HUES64 (cell line): ENCODE data around the gene DDX3X.
"Not testable (repeated sequence)": the region's sequence is repeated elsewhere in the genome, so short reads cannot be mapped to it uniquely, and the experiment has no call there.

Experiments
- H3K27ac ChIP-seq: 2 replicates; pipeline ENCODE4 v1.7.0; 2013; ENCODE audit warnings: low read depth, low read length, inconsistent platforms
- H3K27me3 ChIP-seq: 2 replicates; pipeline ENCODE4 v1.6.1; 2013; ENCODE audit warnings: mild to moderate bottlenecking, low read length; ENCODE audit not compliant: insufficient read depth
- H3K36me3 ChIP-seq: 2 replicates; pipeline ENCODE4 v1.6.1; 2013; ENCODE audit warnings: mild to moderate bottlenecking, low read length; ENCODE audit not compliant: insufficient read depth
- H3K4me1 ChIP-seq: 2 replicates; pipeline ENCODE4 v1.6.1; 2013; ENCODE audit warnings: mild to moderate bottlenecking, low read length, moderate library complexity; ENCODE audit not compliant: insufficient read depth
- H3K4me3 ChIP-seq: 2 replicates; pipeline ENCODE4 v1.5.1; 2013; ENCODE audit warnings: mild to moderate bottlenecking, low read length, moderate library complexity
- H3K9ac ChIP-seq: 2 replicates; pipeline ENCODE4 v1.6.1; 2013; ENCODE audit warnings: mild to moderate bottlenecking, low read depth, low read length
- H3K9me3 ChIP-seq: 2 replicates; pipeline ENCODE4 v1.6.1; 2013; ENCODE audit warnings: low read depth, low read length; ENCODE audit not compliant: insufficient read depth
- WGBS: fragments of 150-250, 120-280 bp; methylation state at CpG from one replicate; pipeline ENCODE4 v1.1.7; 2013; ENCODE audit warnings: missing lambda C conversion rate; 5-methylcytosine and 5-hydroxymethylcytosine counted together

Gene DDX3X

DNA sequence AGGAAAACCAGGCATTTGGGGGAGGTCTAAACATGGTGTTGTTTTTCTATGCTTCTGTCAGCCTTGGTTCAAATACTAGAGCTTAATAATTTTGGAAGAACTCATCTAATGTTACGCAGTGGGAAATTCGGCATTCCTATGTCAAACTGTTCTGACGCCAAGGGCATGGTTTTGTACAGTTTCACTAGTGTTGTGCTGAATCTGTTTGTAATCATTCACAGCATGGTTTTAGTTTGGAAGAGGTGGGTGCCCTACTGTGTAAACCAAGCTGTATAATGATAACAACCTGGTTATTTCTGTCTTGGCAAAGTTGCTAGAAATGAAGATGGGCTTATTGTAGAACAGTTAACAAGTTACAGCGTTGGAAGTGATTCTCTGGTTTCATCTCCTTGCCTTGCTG lies 5.2 kb downstream of the DDX3X start:
- Histone ChIP-seq H3K27ac (no peak overlapping the region), H3K9ac (no peak overlapping the region), H3K36me3 (peaks cover 73% of the 10 kb centered on the region), H3K9me3 (no peaks in the 10 kb centered on the region), H3K4me1 (peaks cover 7% of the 10 kb centered on the region; the same call in 1 of the 2 replicates), H3K4me3 (no peak overlapping the region), H3K27me3 (no peaks in the 10 kb centered on the region)
- 96% methylated on average over 4 of the region's 4 CpGs for WGBS

DNA sequence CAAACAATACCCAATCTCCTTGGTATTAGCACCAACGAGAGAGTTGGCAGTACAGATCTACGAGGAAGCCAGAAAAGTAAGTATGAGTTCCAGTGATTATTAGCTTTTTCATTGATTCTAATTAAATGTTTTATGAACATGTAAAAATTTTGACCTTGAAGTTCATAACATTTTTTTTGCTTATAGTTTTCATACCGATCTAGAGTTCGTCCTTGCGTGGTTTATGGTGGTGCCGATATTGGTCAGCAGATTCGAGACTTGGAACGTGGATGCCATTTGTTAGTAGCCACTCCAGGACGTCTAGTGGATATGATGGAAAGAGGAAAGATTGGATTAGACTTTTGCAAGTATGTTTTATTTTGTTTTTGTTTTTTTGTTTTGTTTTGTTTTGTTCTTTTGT lies 10.1 kb downstream of the DDX3X start:
- peaks cover 96% of the 10 kb centered on the region for H3K36me3 ChIP-seq
- H3K27me3 ChIP-seq: no peaks in the 10 kb centered on the region
- no peak overlapping the region for H3K27ac ChIP-seq
- H3K4me3 ChIP-seq: no peak overlapping the region
- no peaks in the 10 kb centered on the region; the same call in 1 of the 2 replicates for H3K4me1 ChIP-seq
- 96% methylated on average over 9 of the region's 9 CpGs for WGBS
- no peak overlapping the region for H3K9ac ChIP-seq
- no peaks in the 10 kb centered on the region for H3K9me3 ChIP-seq

- H3K36me3 ChIP-seq: peaks cover 81% of the 10 kb centered on the region
- no peak overlapping the region for H3K4me3 ChIP-seq
Observed at GRCh38 chrX:41347186-41347585, 13.2 kb downstream of the DDX3X start.

GRCh38 chrX:41348551-41348950 lies 14.6 kb downstream of the DDX3X start:
- Histone ChIP-seq H3K9ac (no peak overlapping the region), H3K27ac (no peak overlapping the region), H3K36me3 (peaks cover 67% of the 10 kb centered on the region), H3K9me3 (no peaks in the 10 kb centered on the region), H3K27me3 (no peaks in the 10 kb centered on the region), H3K4me1 (no peaks in the 10 kb centered on the region), H3K4me3 (no peak overlapping the region)
- 96% methylated on average over 4 of the region's 4 CpGs for WGBS

More at GRCh38 chrX:41347186-41347585, 13.2 kb downstream of the DDX3X start:
- no peak overlapping the region for H3K9ac ChIP-seq
- H3K27ac ChIP-seq: no peak overlapping the region
- no peaks in the 10 kb centered on the region for H3K9me3 ChIP-seq
- no peaks in the 10 kb centered on the region for H3K4me1 ChIP-seq
- H3K27me3 ChIP-seq: no peaks in the 10 kb centered on the region
- WGBS: 95% methylated on average over 6 of the region's 8 CpGs

GRCh38 chrX:41350150-41350975 lies 16.4 kb downstream of the DDX3X start:
- 97% methylated on average over 6 of the region's 6 CpGs for WGBS
- Histone ChIP-seq H3K4me3 (no peak overlapping the region), H3K9ac (no peak overlapping the region), H3K36me3 (peaks cover 50% of the 10 kb centered on the region), H3K27me3 (no peaks in the 10 kb centered on the region), H3K4me1 (no peaks in the 10 kb centered on the region), H3K9me3 (no peaks in the 10 kb centered on the region), H3K27ac (no peak overlapping the region)

DNA sequence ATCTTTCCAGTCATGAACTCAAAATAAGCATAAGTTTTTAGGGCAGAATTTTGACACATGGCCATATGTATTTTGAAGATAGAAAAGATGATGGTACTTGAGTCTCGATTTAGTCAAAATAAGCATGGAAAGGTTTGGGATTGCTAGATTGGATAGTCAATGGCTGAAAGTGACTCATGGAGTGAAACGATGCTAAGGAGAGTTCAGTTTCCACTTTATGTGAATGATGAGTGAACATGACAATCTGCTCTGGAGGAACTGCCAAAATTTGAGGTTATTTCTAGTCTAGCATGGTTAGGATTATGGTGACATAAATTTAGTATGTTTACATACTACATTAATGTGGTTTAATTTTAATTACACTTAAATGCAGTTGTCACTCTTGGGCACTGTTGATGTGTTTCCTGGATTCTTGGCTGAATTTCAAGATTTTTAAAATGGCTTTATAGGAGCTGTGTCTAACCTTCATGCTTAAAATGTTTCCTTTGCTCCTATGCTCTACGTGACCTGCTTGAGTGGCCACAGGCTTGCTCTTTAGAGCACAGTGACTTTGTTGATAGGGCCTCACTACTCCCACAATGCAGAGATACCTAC lies 17.1 kb downstream of the DDX3X start:
- Histone ChIP-seq H3K27me3 (no peaks in the 10 kb centered on the region), H3K9ac (no peak overlapping the region), H3K4me1 (no peaks in the 10 kb centered on the region), H3K27ac (no peak overlapping the region), H3K36me3 (peaks cover 43% of the 10 kb centered on the region), H3K9me3 (no peaks in the 10 kb centered on the region), H3K4me3 (no peak overlapping the region)
- WGBS: 88% methylated on average over 3 of the region's 3 CpGs

GRCh38 chrX:41351923-41352322 lies 18.0 kb downstream of the DDX3X start:
- Histone ChIP-seq H3K4me3 (no peak overlapping the region), H3K27ac (no peak overlapping the region), H3K4me1 (no peaks in the 10 kb centered on the region), H3K9ac (no peak overlapping the region), H3K9me3 (no peaks in the 10 kb centered on the region), H3K36me3 (peaks cover 35% of the 10 kb centered on the region), H3K27me3 (no peaks in the 10 kb centered on the region)
- 85% methylated on average over 2 of the region's 3 CpGs for WGBS

- 73% methylated on average over 3 of the region's 3 CpGs for WGBS
- H3K27ac ChIP-seq: no peak overlapping the region
Observed at GRCh38 chrX:41352329-41352838, 18.4 kb downstream of the DDX3X start.

DNA sequence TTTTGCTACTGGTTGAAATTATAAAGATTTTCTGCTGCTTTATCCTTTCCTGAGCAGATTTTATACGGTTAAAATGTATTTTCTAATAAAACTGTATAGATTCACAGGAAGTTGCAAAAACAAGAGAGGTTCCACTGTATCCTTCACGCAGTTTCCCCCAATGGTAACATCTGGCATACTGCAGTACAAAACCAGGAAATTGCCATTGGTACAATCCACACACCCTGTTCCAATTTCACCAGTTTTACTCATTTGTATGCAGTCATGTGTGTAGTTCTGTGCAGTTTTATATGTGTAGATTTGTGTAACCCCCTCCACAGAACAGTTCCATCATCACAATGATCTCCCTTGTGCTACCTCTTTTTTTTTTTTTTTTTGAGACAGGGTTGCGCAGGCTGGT lies 20.0 kb downstream of the DDX3X start:
- no peaks in the 10 kb centered on the region for H3K27me3 ChIP-seq
- H3K9me3 ChIP-seq: no peaks in the 10 kb centered on the region
- no peak overlapping the region for H3K9ac ChIP-seq
- no peak overlapping the region for H3K27ac ChIP-seq
- WGBS: 94% methylated on average over 2 of the region's 3 CpGs
- H3K4me3 ChIP-seq: no peak overlapping the region
- H3K36me3 ChIP-seq: peaks cover 14% of the 10 kb centered on the region
- no peaks in the 10 kb centered on the region for H3K4me1 ChIP-seq

More at GRCh38 chrX:41352329-41352838, 18.4 kb downstream of the DDX3X start:
- no peaks in the 10 kb centered on the region for H3K4me1 ChIP-seq
- no peaks in the 10 kb centered on the region for H3K27me3 ChIP-seq
- no peak overlapping the region for H3K4me3 ChIP-seq
- no peaks in the 10 kb centered on the region for H3K9me3 ChIP-seq
- H3K36me3 ChIP-seq: peaks cover 30% of the 10 kb centered on the region
- no peak overlapping the region for H3K9ac ChIP-seq

DNA sequence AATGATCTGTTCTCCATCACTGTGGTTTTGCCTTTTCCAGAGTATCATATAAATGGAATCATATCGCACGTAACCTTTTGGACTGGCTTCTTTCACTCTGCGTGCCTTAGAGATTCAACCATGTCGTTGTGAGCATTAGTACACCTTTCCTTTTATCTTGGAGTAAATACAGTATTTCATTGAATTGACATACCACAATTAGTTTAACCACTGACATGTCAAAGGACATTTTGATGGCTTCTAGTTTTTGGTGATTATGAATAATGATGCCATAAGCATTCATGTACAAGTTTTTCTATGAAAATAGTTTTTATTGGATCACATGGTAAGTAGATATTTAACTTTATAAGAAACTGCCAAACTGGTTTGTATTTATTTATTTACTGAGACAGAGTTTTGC lies 35.2 kb downstream of the DDX3X start:
- Histone ChIP-seq H3K27me3 (no peaks in the 10 kb centered on the region), H3K9me3 (no peaks in the 10 kb centered on the region), H3K9ac (no peak overlapping the region), H3K27ac (no peak overlapping the region), H3K4me1 (no peaks in the 10 kb centered on the region), H3K36me3 (no peaks in the 10 kb centered on the region), H3K4me3 (no peak overlapping the region)
- 91% methylated on average over 3 of the region's 4 CpGs for WGBS

DNA sequence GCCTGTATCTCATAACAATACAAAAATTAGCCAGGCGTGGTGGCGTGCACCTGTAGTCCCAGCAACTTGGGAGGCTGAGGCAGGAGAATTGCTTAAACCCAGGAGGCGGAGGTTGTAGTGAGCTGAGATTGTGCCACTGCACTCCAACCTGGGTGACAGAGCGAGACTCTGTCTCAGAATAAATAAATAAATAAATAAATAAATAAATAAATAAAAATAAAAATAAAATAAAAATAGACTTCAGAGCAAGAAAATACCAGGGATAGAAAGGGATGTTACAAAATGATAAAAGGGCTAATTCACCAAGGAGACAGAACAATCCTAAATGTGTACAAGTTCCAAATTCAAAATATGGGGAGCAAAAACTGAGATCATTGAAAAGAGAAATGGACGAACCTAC lies 37.6 kb downstream of the DDX3X start:
- H3K4me3 ChIP-seq, H3K27me3 ChIP-seq, H3K9me3 ChIP-seq, H3K4me1 ChIP-seq, H3K27ac ChIP-seq, H3K9ac ChIP-seq, H3K36me3 ChIP-seq: not testable (repeated sequence)
- 100% methylated on average over 3 of the region's 5 CpGs for WGBS
